Measurements from ENCODE around the gene TUBGCP3. TPM values are rescaled to one million over a fixed set of nuclear protein-coding genes. Genes with fewer than 3 reads are reported as not detected.

TUBGCP3 gene
- total RNA-seq, result 10 to 100 TPM; 24.8 to 31.0 TPM
- 1 to 10 TPM; 6.7 to 9.8 TPM for polyA plus RNA-seq

GRCh38 chr13:112587764-112588489 lies at the start of gene TUBGCP3:
TUBGCP3 (minus strand) TSS chr13:112588153; CDS start chr13:112587980, 173 bp downstream.
- peak; percentile 83 for DNase-seq (ENCODE audit: low spot score)

More at GRCh38 chr13:112587764-112588489, at the start of gene TUBGCP3:
- H3K27me3 ChIP-seq (ENCODE audit: control insufficient read depth in 4 of 4, insufficient read depth in 4 of 4, low read length in 3 of 4), result no peaks in the 10 kb centered on the region
- H3K9me3 ChIP-seq (ENCODE audit: control insufficient read depth in 4 of 4, low read length in 3 of 4), result no peaks in the 10 kb centered on the region
- TF ChIP-seq CTCF (IDR thresholded peaks at IDR 0.05; ENCODE audit: low read depth, low read length, missing input control) (no peak), GABPA (IDR thresholded peaks at IDR 0.05 in 1 of 2, conservative IDR thresholded peaks at IDR 0.05 in 1 of 2) (peak; percentile 43 to 83), JUND (IDR thresholded peaks at IDR 0.05) (no peak), SP1 (IDR thresholded peaks at IDR 0.05) (peak; percentile 42), HNF4A (conservative IDR thresholded peaks at IDR 0.05) (no peak), EGR1 (IDR thresholded peaks at IDR 0.05; ENCODE audit: low read depth in 2 of 2) (no peak), FOXA1 (IDR thresholded peaks at IDR 0.05) (no peak), YY1 (IDR thresholded peaks at IDR 0.05) (peak; percentile 96), RAD21 (IDR thresholded peaks at IDR 0.05) (peak in 1 of 2 donors; percentile 31), HNF4G (IDR thresholded peaks at IDR 0.05) (no peak), FOXA2 (IDR thresholded peaks at IDR 0.05) (no peak), REST (IDR thresholded peaks at IDR 0.05) (no peak), MAX (IDR thresholded peaks at IDR 0.05) (peak; percentile 34), RXRA (IDR thresholded peaks at IDR 0.05) (no peak), NR2F2 (IDR thresholded peaks at IDR 0.05) (no peak), ZBTB33 (IDR thresholded peaks at IDR 0.05) (no peak), ATF3 (IDR thresholded peaks at IDR 0.05) (no peak), TAF1 (conservative IDR thresholded peaks at IDR 0.05) (peak; percentile 69)
- H3K9ac ChIP-seq (ENCODE audit: low read depth in 1 of 2, low read length in 2 of 2), result peak within 1 kb of the TSS; percentile 87 to 90
- peaks cover 3 to 19% (median 9%) of the 10 kb centered on the region in 4 donors for H3K4me1 ChIP-seq (ENCODE audit: control insufficient read depth in 4 of 4, insufficient read depth in 4 of 4, low read length in 3 of 4)
- under 1% methylated on average over 77 of the region's 77 CpGs for WGBS
- peak within 1 kb of the TSS; percentile 90 to 99 for H3K27ac ChIP-seq (ENCODE audit: low read depth in 1 of 2, low read length in 2 of 2)
- no peaks in the 10 kb centered on the region for H3K36me3 ChIP-seq (ENCODE audit: control insufficient read depth in 4 of 4, insufficient read depth in 3 of 4, low read depth in 1 of 4, low read length in 3 of 4)
- H3K4me3 ChIP-seq (ENCODE audit: low read depth in 1 of 3, low read length in 3 of 3), result peak within 1 kb of the TSS; percentile 86 to 98 (median 87)
